M059J (cell line): ENCODE measurements around the gene CNGA2. TPM values are rescaled to one million over a fixed set of nuclear protein-coding genes. Genes with fewer than 3 reads are reported as not detected.

Source experiments
- total RNA-seq: library from RNA; depleted of rRNA; stranded (reverse); fragments of >200 nt; shearing (Covaris generic); gene quantifications from 2 replicates; pipeline ENCODE4 v1.2.3, GENCODE V29; 2014; rRNA removed

The CNGA2 gene
- total RNA-seq, 1 experiment from 2014 or later = not detected

Other genes with a start within 250 kb of the CNGA2 start
- gene PASD1, start 171.1 kb upstream of the CNGA2 start, total RNA-seq = 0.12 and 0.27 TPM in 2 replicates
- gene PRRG3, start 39.3 kb upstream of the CNGA2 start, total RNA-seq = not detected in 2 replicates
- gene FATE1, start 18.7 kb upstream of the CNGA2 start, total RNA-seq = 0.49 and 1.7 TPM in 2 replicates
- 0.10 and 0.64 TPM in 2 replicates for gene MAGEA4, start 178.1 kb downstream of the CNGA2 start, total RNA-seq
- gene GABRE, start 239.9 kb downstream of the CNGA2 start, total RNA-seq = 11.8 and 13.9 TPM in 2 replicates